IMR-90 (cell line): ENCODE data around the gene CD80. TPM values are rescaled to one million over a fixed set of nuclear protein-coding genes. Genes with fewer than 3 reads are reported as not detected.

Experiments used
- ATAC-seq: fragments of 200-7000 bp; cut with Tn5 transposase; 2 replicates; pipeline ENCODE4 v1.9.1; 2020; ENCODE audit warnings: low read depth, mild to moderate bottlenecking, moderate library complexity
- BruUV-seq: library from RNA; stranded (reverse); fragments of 400-500 nt; replicated peaks from 2 replicates; lab custom pipeline; 2021; lab: Mats Ljungman, UMichigan
- CTCF ChIA-PET: fragments of 300-600 bp; formaldehyde crosslinking; extraction: SDS; loops from one replicate; lab custom pipeline; 2021; ENCODE audit warnings: antibody characterized with exemption; lab: Yijun Ruan, JAX
- POLR2A ChIA-PET: fragments of 300-600 bp; sonication (Branson Sonifier 250); formaldehyde crosslinking; loops from one replicate; lab custom pipeline; 2022; ENCODE audit warnings: antibody characterized with exemption; ENCODE audit not compliant: unreplicated experiment; lab: Charles Lee
- DNase-seq: peaks from one replicate; pipeline ENCODE4 v3.0.0; 2013
- H2AFZ ChIP-seq: replicated peaks from 2 replicates; pipeline ENCODE3; 2013; ENCODE audit warnings: low read length, mild to moderate bottlenecking; ENCODE audit not compliant: poor library complexity
- H2AK5ac ChIP-seq: 2 replicates; pipeline ENCODE4 v1.6.1; 2013; ENCODE audit warnings: low read depth, low read length, inconsistent platforms
- H2AK9ac ChIP-seq: replicated peaks from 2 replicates; pipeline ENCODE3; 2013; ENCODE audit warnings: mild to moderate bottlenecking, low read depth, low read length, moderate library complexity; ENCODE audit not compliant: poor library complexity
- H2BK120ac ChIP-seq: 2 replicates; pipeline ENCODE4 v1.6.1; 2013; ENCODE audit warnings: low read depth, low read length, inconsistent platforms
- H2BK15ac ChIP-seq: 3 replicates; pipeline ENCODE4 v1.6.1; 2013; ENCODE audit warnings: low read depth, low read length, inconsistent platforms
- H2BK20ac ChIP-seq: 2 replicates; pipeline ENCODE4 v1.6.1; 2013; ENCODE audit warnings: low read depth, mild to moderate bottlenecking, inconsistent platforms, low read length, moderate library complexity
- H2BK5ac ChIP-seq: 2 replicates; pipeline ENCODE4 v1.6.1; 2013; ENCODE audit warnings: mild to moderate bottlenecking, low read depth, low read length, inconsistent platforms; ENCODE audit not compliant: poor library complexity, severe bottlenecking
- H3K14ac ChIP-seq: replicated peaks from 2 replicates; pipeline ENCODE4 v1.6.1; 2013; ENCODE audit warnings: low read depth, low read length, inconsistent platforms
- H3K18ac ChIP-seq: 2 replicates; pipeline ENCODE4 v1.6.1; 2013; ENCODE audit warnings: low read depth, low read length, control low read depth
- H3K23ac ChIP-seq: 2 replicates; pipeline ENCODE4 v1.6.1; 2013; ENCODE audit warnings: low read depth, low read length, inconsistent platforms
- H3K27ac ChIP-seq: 2 replicates; pipeline ENCODE4 v1.5.1; 2013; ENCODE audit warnings: mild to moderate bottlenecking, control low read depth, low read length; ENCODE audit not compliant: insufficient read depth
- H3K27me3 ChIP-seq: 2 replicates; pipeline ENCODE4 v1.6.1; 2013; ENCODE audit warnings: low read length; ENCODE audit not compliant: control insufficient read depth, insufficient read depth
- H3K36me3 ChIP-seq: 2 replicates; pipeline ENCODE4 v1.6.1; 2013; ENCODE audit warnings: low read length, mixed read lengths; ENCODE audit not compliant: control insufficient read depth, insufficient read depth
- H3K4ac ChIP-seq: 2 replicates; pipeline ENCODE4 v1.6.1; 2013; ENCODE audit warnings: low read depth, low read length, inconsistent platforms
- H3K4me1 ChIP-seq: 2 replicates; pipeline ENCODE4 v1.6.1; 2013; ENCODE audit warnings: low read length, mixed read lengths; ENCODE audit not compliant: control insufficient read depth, insufficient read depth
- H3K4me2 ChIP-seq: 2 replicates; pipeline ENCODE4 v1.6.1; 2013; ENCODE audit warnings: low read depth, mild to moderate bottlenecking, control low read depth, low read length, moderate library complexity
- H3K4me3 ChIP-seq: 2 replicates; pipeline ENCODE4 v1.5.1; 2013; ENCODE audit warnings: low read depth, mild to moderate bottlenecking, control low read depth, low read length, moderate library complexity; ENCODE audit not compliant: insufficient read depth
- H3K56ac ChIP-seq: 2 replicates; pipeline ENCODE4 v1.6.1; 2013; ENCODE audit warnings: low read length, inconsistent platforms; ENCODE audit not compliant: insufficient read depth; ENCODE audit errors: extremely low read depth
- H3K79me1 ChIP-seq, 2 experiments: 2 replicates each; pipeline ENCODE4 v1.6.1; 2013; ENCODE audit warnings: low read length in 2 of 2, inconsistent platforms in 1 of 2, low read depth in 1 of 2
- H3K9ac ChIP-seq: 2 replicates; pipeline ENCODE4 v1.6.1; 2013; ENCODE audit warnings: low read depth, low read length, control low read depth
- H3K9me1 ChIP-seq: 2 replicates; pipeline ENCODE4 v1.6.1; 2013; ENCODE audit warnings: low read length, inconsistent platforms; ENCODE audit not compliant: insufficient read depth
- H3K9me3 ChIP-seq: 2 replicates; pipeline ENCODE4 v1.6.1; 2013; ENCODE audit warnings: low read length; ENCODE audit not compliant: control insufficient read depth, insufficient read depth
- H4K20me1 ChIP-seq: 2 replicates; pipeline ENCODE4 v1.6.1; 2013; ENCODE audit warnings: low read length, inconsistent platforms; ENCODE audit not compliant: insufficient read depth
- H4K5ac ChIP-seq: 2 replicates; pipeline ENCODE4 v1.6.1; 2013; ENCODE audit warnings: mild to moderate bottlenecking, low read depth, low read length, control low read depth
- H4K8ac ChIP-seq, 2 experiments: 2 replicates each; pipeline ENCODE4 v1.6.1; 2013; ENCODE audit warnings: low read depth in 2 of 2, low read length in 2 of 2, control low read depth in 1 of 2, inconsistent platforms in 1 of 2
- H4K91ac ChIP-seq: 2 replicates; pipeline ENCODE4 v1.6.1; 2013; ENCODE audit warnings: low read depth, low read length, inconsistent platforms; ENCODE audit not compliant: insufficient read depth
- FOS ChIP-seq: fragments of 150-350 bp; IDR thresholded peaks from 2 replicates; pipeline ENCODE4 v1.6.1; 2016; ENCODE audit warnings: low read depth, low read length
- MXI1 ChIP-seq: IDR thresholded peaks from 2 replicates; pipeline ENCODE4 v1.6.1; 2012; ENCODE audit warnings: low read depth, mild to moderate bottlenecking, low read length, moderate library complexity, borderline replicate concordance
- RFX5 ChIP-seq: IDR thresholded peaks from 2 replicates; pipeline ENCODE4 v1.8.0; 2012; ENCODE audit warnings: low read depth, mild to moderate bottlenecking, low read length, moderate library complexity
- SMC3 ChIP-seq: fragments of 150-350 bp; IDR thresholded peaks from 2 replicates; pipeline ENCODE4 v1.6.1; 2016; ENCODE audit warnings: low read depth, mild to moderate bottlenecking, antibody characterized with exemption, low read length, moderate library complexity
- WGBS, 2 experiments: methylation state at CpG; one replicate each; pipeline versions ENCODE4 v1.1.5 to v1.1.7; 2013; ENCODE audit warnings: missing lambda C conversion rate in 2 of 2; ENCODE audit not compliant: insufficient read length in 1 of 2; ENCODE audit errors: extremely low coverage in 2 of 2; 5-methylcytosine and 5-hydroxymethylcytosine counted together
- dilution Hi-C: fragments of 300-500 bp; cut with HindIII; formaldehyde crosslinking; loops from one replicate; pipeline ENCODE4 v1.14.3; 2018; ENCODE audit warnings: low sequenced_read_pairs; ENCODE audit not compliant: unreplicated experiment
- in situ Hi-C: fragments of 300-500 bp; cut with MboI; formaldehyde crosslinking; loops from 3 replicates; pipeline ENCODE4 v1.14.3; 2019; ENCODE audit warnings: low sequenced_read_pairs, inconsistent platforms, mixed read lengths
- intact Hi-C: fragments of 100-400 bp; cut with micrococcal nuclease; formaldehyde crosslinking; loops from 2 replicates; pipeline ENCODE4 v1.10.0; 2022
- polyA plus RNA-seq, 3 experiments: library from polyadenylated mRNA; depleted of rRNA; stranded (reverse); fragments of >200 nt; gene quantifications; 2 replicates each; pipeline ENCODE4 v1.2.3, GENCODE V29; 2012; ENCODE audit warnings: low replicate concordance in 1 of 3
- total RNA-seq: library from RNA; depleted of rRNA; stranded (reverse); fragments of >200 nt; gene quantifications from 2 replicates; pipeline ENCODE4 v1.2.3, GENCODE V29; 2012
- TF ChIP-seq, protein P1 (sequence below): fragments of 150-350 bp; IDR thresholded peaks from 2 replicates; pipeline ENCODE4 v1.6.1; 2016; ENCODE audit warnings: low read depth, mild to moderate bottlenecking, low read length, moderate library complexity, borderline replicate concordance

Gene CD80
- total and polyA plus RNA-seq, 2 of the 4 experiments (the other 2 are of a cell fraction): not detected

DNA sequence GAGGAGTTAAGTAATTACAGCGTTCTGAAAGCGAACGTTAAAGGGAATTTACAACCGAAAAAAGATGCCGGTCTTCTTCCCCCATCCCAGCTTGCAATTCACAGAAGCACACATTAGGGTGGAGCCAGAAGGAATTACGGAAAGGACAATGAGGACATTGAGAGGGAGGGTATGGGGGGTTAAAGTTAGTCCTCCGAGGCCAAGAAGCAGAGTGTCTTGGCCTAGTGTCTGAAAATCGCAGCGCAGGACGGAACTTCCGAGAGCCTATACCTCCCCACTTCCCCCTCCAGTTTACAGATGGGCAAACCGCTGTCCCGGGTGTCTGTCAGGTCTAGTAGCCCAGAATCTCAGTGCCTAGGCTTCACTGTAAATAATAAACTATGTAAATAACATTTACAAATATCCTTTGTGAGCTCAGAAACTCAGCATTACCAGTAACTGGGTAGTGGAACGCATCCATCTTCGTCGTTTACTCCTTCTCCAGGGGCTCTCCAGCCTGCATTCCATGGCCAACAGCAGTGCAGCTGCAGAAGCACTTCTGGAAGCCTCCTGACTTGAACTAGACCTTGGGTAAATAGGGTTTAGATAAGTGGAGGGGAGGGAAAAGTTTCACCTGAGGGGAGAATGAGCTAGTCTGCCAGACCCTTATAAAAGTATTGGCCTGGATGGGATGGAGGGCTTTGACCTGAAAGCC is 20.8 kb upstream of the CD80 start:
- H3K9ac ChIP-seq: peak overlapping the region; percentile 45; the same call in 1 of the 2 replicates
- H3K14ac ChIP-seq: peak overlapping the region; percentile 1; the same call in 1 of the 2 replicates
- H2BK120ac ChIP-seq: no peak overlapping the region
- no peak overlapping the region for H4K5ac ChIP-seq
- H3K4me3 ChIP-seq: peak overlapping the region; percentile 39
- H3K56ac ChIP-seq: no peak overlapping the region
- BruUV-seq: no TSS peak
- intact Hi-C loops (no loop called here), in situ Hi-C loops (loop anchor here (25.0 kb wide), 1 partner anchor 693 kb away; no protein-coding TSS in a partner anchor), dilution Hi-C loops (no loop called here)
- peak; percentile 18 for ATAC-seq
- no peak overlapping the region for H3K27ac ChIP-seq
- H3K18ac ChIP-seq: no peak overlapping the region
- peak overlapping the region; percentile 89 for H2AFZ ChIP-seq
- no peak overlapping the region for H4K91ac ChIP-seq
- H3K4ac ChIP-seq: peak overlapping the region; percentile 39; the same call in 1 of the 2 replicates
- WGBS, 2 experiments: 50% methylated on average over 2 of the region's 16 CpGs; no CpG with 5 or more reads in 1 of the 2 experiments
- H3K9me1 ChIP-seq: no peaks in the 10 kb centered on the region; the same call in 1 of the 2 replicates
- H3K9me3 ChIP-seq: no peaks in the 10 kb centered on the region
- ChIA-PET POLR2A (no interaction called here), CTCF (no interaction called here)
- peak overlapping the region; percentile 58 to 83 for H4K8ac ChIP-seq
- TF ChIP-seq SMC3: no peak
- TF ChIP-seq MXI1: no peak
- no peak for TF ChIP-seq RFX5
- TF ChIP-seq, protein P1, sequence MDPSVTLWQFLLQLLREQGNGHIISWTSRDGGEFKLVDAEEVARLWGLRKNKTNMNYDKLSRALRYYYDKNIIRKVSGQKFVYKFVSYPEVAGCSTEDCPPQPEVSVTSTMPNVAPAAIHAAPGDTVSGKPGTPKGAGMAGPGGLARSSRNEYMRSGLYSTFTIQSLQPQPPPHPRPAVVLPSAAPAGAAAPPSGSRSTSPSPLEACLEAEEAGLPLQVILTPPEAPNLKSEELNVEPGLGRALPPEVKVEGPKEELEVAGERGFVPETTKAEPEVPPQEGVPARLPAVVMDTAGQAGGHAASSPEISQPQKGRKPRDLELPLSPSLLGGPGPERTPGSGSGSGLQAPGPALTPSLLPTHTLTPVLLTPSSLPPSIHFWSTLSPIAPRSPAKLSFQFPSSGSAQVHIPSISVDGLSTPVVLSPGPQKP: no peak
- no peak for TF ChIP-seq FOS
- no peaks in the 10 kb centered on the region for H4K20me1 ChIP-seq
- H3K4me1 ChIP-seq: no peaks in the 10 kb centered on the region
- H3K36me3 ChIP-seq: no peaks in the 10 kb centered on the region
- no peaks in the 10 kb centered on the region for H3K79me1 ChIP-seq
- H2BK5ac ChIP-seq: no peak overlapping the region
- H2BK20ac ChIP-seq: no peak overlapping the region
- peak overlapping the region; percentile 66 for H2AK9ac ChIP-seq
- no peak for DNase-seq
- 0 out of 3 replicates have a peak overlapping the region, but pooled peaks have one; percentile 40 for H2BK15ac ChIP-seq
- H3K23ac ChIP-seq: peak overlapping the region; percentile 56
- H3K27me3 ChIP-seq: peaks cover 3% of the 10 kb centered on the region
- H2AK5ac ChIP-seq: no peak overlapping the region
- peak overlapping the region; percentile 74 for H3K4me2 ChIP-seq
